HepG2 (cell line): ENCODE measurements around the gene ETFB. TPM values are rescaled to one million over a fixed set of nuclear protein-coding genes. Genes with fewer than 3 reads are reported as not detected.

ENCODE experiments used
- HDAC2 ChIP-seq: sonication (generic); formaldehyde crosslinking; IDR thresholded peaks from 2 replicates; pipeline ENCODE4 v1.4.0; 2020; ENCODE audit warnings: missing genetic modification reagents
- HMG20A ChIP-seq: IDR thresholded peaks from 2 replicates; pipeline ENCODE4 v1.6.1; 2016; ENCODE audit warnings: borderline replicate concordance
- HOXA7 ChIP-seq: sonication (generic); formaldehyde crosslinking; IDR thresholded peaks from 2 replicates; pipeline ENCODE4 v1.8.1; 2022; ENCODE audit warnings: mild to moderate bottlenecking, missing genetic modification reagents, moderate library complexity
- MZF1 ChIP-seq: sonication (generic); formaldehyde crosslinking; IDR thresholded peaks from 2 replicates; pipeline ENCODE4 v1.8.1; 2023; ENCODE audit warnings: mild to moderate bottlenecking, missing genetic modification reagents, borderline replicate concordance
- PRMT3 ChIP-seq: sonication (generic); formaldehyde crosslinking; IDR thresholded peaks from 2 replicates; pipeline ENCODE4 v1.8.1; 2022; ENCODE audit warnings: low read depth, mild to moderate bottlenecking, moderate library complexity, missing genetic modification reagents, borderline replicate concordance
- SSRP1 ChIP-seq: IDR thresholded peaks from 2 replicates; pipeline ENCODE4 v1.6.1; 2016; ENCODE audit warnings: control low read depth
- ZFP82 ChIP-seq: sonication (generic); formaldehyde crosslinking; IDR thresholded peaks from 2 replicates; pipeline ENCODE4 v1.5.1; 2020; ENCODE audit warnings: mild to moderate bottlenecking, missing genetic modification reagents, borderline replicate concordance
- ZMYM2 ChIP-seq: sonication (generic); formaldehyde crosslinking; IDR thresholded peaks from 2 replicates; pipeline ENCODE4 v1.8.0; 2022; ENCODE audit warnings: mild to moderate bottlenecking, missing genetic modification reagents
- ZNF264 ChIP-seq: sonication (generic); formaldehyde crosslinking; IDR thresholded peaks from 2 replicates; pipeline ENCODE4 v1.4.0; 2020; ENCODE audit warnings: missing genetic modification reagents
- ZNF768 ChIP-seq: sonication (generic); formaldehyde crosslinking; IDR thresholded peaks from 2 replicates; pipeline ENCODE4 v1.4.0; 2020; ENCODE audit warnings: missing genetic modification reagents
- ZNF775 ChIP-seq: sonication (generic); formaldehyde crosslinking; IDR thresholded peaks from 2 replicates; pipeline ENCODE4 v1.4.0; 2020; ENCODE audit warnings: missing genetic modification reagents, mild to moderate bottlenecking, moderate library complexity, borderline replicate concordance
- polyA plus RNA-seq, 8 experiments: library from polyadenylated mRNA; depleted of rRNA in 3 of 8; stranded (reverse) in 7 of 8; unstranded in 1 of 8; fragments of >200 nt; fragmentation: Illumina TruSeq in 4 of 8; extraction: Trizol in 4 of 8; gene quantifications; 2 replicates each; pipeline versions ENCODE4 v1.2.1 to v1.2.3, GENCODE V29; 2011 to 2016; ENCODE audit warnings: low read depth in 4 of 8, missing spikeins in 1 of 8, mixed read lengths in 1 of 8; ENCODE audit not compliant: insufficient read depth in 1 of 8
- total RNA-seq, 5 experiments: library from RNA; depleted of rRNA; stranded (reverse); fragments of >200 nt; fragmentation: Illumina TruSeq; extraction: Trizol; gene quantifications; 2 replicates each; pipeline ENCODE4 v1.2.3, GENCODE V29; 2016; ENCODE audit warnings: low read depth in 1 of 5
- TF ChIP-seq, protein P1 (sequence below): sonication (generic); formaldehyde crosslinking; IDR thresholded peaks from 2 replicates; pipeline ENCODE4 v1.5.0; 2020; ENCODE audit warnings: missing genetic modification reagents, mild to moderate bottlenecking, borderline replicate concordance
- TF ChIP-seq, protein P2 (sequence below): sonication (generic); formaldehyde crosslinking; IDR thresholded peaks from 2 replicates; pipeline ENCODE4 v1.4.0; 2020; ENCODE audit warnings: mild to moderate bottlenecking, missing genetic modification reagents, borderline replicate concordance
- TF ChIP-seq, protein P3 (sequence below): sonication (generic); formaldehyde crosslinking; IDR thresholded peaks from 2 replicates; pipeline ENCODE4 v1.4.0; 2020; ENCODE audit warnings: low read depth, missing genetic modification reagents
- TF ChIP-seq, protein P4 (sequence below): sonication (generic); formaldehyde crosslinking; IDR thresholded peaks from 2 replicates; pipeline ENCODE4 v1.4.0; 2020; ENCODE audit warnings: missing genetic modification reagents
- TF ChIP-seq, protein P5 (sequence below): sonication (generic); formaldehyde crosslinking; IDR thresholded peaks from 2 replicates; pipeline ENCODE4; 2020; ENCODE audit warnings: missing genetic modification reagents, mild to moderate bottlenecking, borderline replicate concordance

Gene ETFB
- total and polyA plus RNA-seq, 2 of the 13 experiments (the other 11 are each of a cell fraction or from before 2014, with no cell fraction given), result 678 to 1,314 TPM

DNA sequence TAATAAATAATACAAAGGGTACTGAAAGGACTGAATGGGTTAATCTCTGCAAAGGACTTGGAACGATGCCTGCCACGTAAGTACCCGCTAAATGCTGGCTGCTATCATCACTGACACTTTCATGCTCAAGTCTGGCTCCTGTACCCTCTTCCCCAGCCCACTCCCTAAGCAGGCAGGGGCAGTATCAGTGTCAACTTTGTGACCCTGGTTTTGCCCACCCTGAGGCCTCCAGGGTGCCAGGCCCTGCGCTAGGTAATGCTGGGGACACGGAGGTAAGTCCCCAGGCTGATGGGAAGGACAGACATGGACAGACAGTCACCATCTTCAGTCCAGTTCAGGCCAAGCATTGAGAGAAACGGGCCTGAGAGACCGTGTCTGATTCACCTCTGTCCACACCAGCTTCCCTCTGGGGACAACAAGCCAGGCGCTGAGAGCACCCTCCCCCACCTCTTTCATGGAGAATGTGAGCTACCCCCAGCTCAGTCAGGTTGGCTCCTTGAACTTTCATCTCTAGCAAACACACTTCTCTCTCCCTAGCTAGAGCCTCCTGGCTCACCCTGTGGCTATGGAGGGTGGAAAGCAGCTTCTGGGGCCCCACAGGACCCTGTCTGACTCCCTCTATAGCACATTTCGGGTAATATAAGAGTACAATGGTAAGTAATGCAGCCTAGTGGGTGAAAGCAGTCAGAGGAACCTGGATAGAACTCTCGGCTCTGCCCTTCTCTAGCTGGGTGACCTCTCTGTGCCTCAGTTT, 800 bp downstream of the ETFB start (continued):
- TF ChIP-seq ZMYM2 (CRISPR knock-in tag) (peak; percentile 59; the same call in 1 of the 2 replicates), PRMT3 (CRISPR knock-in tag) (peak; percentile 39; the same call in 1 of the 2 replicates), ZNF768 (CRISPR knock-in tag) (peak; percentile 44; the same call in 1 of the 2 replicates), HMG20A (CRISPR knock-in tag) (peak; percentile 26; the same call in 1 of the 2 replicates), ZNF775 (CRISPR knock-in tag) (0 out of 2 replicates have a peak, but pooled peaks have one; percentile 36), MZF1 (CRISPR knock-in tag) (no peak), ZNF264 (CRISPR knock-in tag) (0 out of 2 replicates have a peak, but pooled peaks have one; percentile 34), ZFP82 (CRISPR knock-in tag) (peak; percentile 72; the same call in 1 of the 2 replicates), HOXA7 (CRISPR knock-in tag) (no peak), SSRP1 (0 out of 2 replicates have a peak, but pooled peaks have one; percentile 59), HDAC2 (peak; percentile 83; the same call in 1 of the 2 replicates)
- TF ChIP-seq, protein P1, sequence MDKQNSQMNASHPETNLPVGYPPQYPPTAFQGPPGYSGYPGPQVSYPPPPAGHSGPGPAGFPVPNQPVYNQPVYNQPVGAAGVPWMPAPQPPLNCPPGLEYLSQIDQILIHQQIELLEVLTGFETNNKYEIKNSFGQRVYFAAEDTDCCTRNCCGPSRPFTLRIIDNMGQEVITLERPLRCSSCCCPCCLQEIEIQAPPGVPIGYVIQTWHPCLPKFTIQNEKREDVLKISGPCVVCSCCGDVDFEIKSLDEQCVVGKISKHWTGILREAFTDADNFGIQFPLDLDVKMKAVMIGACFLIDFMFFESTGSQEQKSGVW, result 0 out of 2 replicates have a peak, but pooled peaks have one; percentile 74
- TF ChIP-seq, protein P2, sequence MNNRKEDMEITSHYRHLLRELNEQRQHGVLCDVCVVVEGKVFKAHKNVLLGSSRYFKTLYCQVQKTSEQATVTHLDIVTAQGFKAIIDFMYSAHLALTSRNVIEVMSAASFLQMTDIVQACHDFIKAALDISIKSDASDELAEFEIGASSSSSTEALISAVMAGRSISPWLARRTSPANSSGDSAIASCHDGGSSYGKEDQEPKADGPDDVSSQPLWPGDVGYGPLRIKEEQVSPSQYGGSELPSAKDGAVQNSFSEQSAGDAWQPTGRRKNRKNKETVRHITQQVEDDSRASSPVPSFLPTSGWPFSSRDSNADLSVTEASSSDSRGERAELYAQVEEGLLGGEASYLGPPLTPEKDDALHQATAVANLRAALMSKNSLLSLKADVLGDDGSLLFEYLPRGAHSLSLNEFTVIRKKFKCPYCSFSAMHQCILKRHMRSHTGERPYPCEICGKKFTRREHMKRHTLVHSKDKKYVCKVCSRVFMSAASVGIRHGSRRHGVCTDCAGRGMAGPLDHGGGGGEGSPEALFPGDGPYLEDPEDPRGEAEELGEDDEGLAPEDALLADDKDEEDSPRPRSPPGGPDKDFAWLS (CRISPR knock-in tag), result no peak
- TF ChIP-seq, protein P3, sequence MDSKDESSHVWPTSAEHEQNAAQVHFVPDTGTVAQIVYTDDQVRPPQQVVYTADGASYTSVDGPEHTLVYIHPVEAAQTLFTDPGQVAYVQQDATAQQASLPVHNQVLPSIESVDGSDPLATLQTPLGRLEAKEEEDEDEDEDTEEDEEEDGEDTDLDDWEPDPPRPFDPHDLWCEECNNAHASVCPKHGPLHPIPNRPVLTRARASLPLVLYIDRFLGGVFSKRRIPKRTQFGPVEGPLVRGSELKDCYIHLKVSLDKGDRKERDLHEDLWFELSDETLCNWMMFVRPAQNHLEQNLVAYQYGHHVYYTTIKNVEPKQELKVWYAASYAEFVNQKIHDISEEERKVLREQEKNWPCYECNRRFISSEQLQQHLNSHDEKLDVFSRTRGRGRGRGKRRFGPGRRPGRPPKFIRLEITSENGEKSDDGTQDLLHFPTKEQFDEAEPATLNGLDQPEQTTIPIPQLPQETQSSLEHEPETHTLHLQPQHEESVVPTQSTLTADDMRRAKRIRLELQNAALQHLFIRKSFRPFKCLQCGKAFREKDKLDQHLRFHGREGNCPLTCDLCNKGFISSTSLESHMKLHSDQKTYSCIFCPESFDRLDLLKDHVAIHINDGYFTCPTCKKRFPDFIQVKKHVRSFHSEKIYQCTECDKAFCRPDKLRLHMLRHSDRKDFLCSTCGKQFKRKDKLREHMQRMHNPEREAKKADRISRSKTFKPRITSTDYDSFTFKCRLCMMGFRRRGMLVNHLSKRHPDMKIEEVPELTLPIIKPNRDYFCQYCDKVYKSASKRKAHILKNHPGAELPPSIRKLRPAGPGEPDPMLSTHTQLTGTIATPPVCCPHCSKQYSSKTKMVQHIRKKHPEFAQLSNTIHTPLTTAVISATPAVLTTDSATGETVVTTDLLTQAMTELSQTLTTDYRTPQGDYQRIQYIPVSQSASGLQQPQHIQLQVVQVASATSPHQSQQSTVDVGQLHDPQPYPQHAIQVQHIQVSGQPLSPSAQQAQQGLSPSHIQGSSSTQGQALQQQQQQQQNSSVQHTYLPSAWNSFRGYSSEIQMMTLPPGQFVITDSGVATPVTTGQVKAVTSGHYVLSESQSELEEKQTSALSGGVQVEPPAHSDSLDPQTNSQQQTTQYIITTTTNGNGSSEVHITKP (CRISPR knock-in tag), result peak; percentile 65; the same call in 1 of the 2 replicates
- TF ChIP-seq, protein P4, sequence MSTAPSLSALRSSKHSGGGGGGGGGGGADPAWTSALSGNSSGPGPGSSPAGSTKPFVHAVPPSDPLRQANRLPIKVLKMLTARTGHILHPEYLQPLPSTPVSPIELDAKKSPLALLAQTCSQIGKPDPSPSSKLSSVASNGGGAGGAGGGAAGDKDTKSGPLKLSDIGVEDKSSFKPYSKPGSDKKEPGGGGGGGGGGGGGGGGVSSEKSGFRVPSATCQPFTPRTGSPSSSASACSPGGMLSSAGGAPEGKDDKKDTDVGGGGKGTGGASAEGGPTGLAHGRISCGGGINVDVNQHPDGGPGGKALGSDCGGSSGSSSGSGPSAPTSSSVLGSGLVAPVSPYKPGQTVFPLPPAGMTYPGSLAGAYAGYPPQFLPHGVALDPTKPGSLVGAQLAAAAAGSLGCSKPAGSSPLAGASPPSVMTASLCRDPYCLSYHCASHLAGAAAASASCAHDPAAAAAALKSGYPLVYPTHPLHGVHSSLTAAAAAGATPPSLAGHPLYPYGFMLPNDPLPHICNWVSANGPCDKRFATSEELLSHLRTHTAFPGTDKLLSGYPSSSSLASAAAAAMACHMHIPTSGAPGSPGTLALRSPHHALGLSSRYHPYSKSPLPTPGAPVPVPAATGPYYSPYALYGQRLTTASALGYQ (CRISPR knock-in tag), result no peak; the same call in 1 of the 2 replicates
- TF ChIP-seq, protein P5, sequence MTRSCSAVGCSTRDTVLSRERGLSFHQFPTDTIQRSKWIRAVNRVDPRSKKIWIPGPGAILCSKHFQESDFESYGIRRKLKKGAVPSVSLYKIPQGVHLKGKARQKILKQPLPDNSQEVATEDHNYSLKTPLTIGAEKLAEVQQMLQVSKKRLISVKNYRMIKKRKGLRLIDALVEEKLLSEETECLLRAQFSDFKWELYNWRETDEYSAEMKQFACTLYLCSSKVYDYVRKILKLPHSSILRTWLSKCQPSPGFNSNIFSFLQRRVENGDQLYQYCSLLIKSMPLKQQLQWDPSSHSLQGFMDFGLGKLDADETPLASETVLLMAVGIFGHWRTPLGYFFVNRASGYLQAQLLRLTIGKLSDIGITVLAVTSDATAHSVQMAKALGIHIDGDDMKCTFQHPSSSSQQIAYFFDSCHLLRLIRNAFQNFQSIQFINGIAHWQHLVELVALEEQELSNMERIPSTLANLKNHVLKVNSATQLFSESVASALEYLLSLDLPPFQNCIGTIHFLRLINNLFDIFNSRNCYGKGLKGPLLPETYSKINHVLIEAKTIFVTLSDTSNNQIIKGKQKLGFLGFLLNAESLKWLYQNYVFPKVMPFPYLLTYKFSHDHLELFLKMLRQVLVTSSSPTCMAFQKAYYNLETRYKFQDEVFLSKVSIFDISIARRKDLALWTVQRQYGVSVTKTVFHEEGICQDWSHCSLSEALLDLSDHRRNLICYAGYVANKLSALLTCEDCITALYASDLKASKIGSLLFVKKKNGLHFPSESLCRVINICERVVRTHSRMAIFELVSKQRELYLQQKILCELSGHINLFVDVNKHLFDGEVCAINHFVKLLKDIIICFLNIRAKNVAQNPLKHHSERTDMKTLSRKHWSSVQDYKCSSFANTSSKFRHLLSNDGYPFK (CRISPR knock-in tag), result 0 out of 2 replicates have a peak, but pooled peaks have one; percentile 13
